Ovary (tissue), 9 donors: ENCODE measurements around the gene SDC3. TPM values are rescaled to one million over a fixed set of nuclear protein-coding genes. Genes with fewer than 3 reads are reported as not detected.

Source experiments
- DNase-seq, 5 donors: peaks; one replicate each; pipeline ENCODE4 v3.0.0-alpha.2; 2019 to 2020
- H3K27ac ChIP-seq, 2 donors: fragments of 200-600 bp; one replicate each; pipeline versions ENCODE4 v1.5.1 to v1.8.0; 2019 to 2022
- H3K27me3 ChIP-seq: fragments of 200-600 bp; one replicate; pipeline ENCODE4 v1.8.0; 2022
- H3K36me3 ChIP-seq: fragments of 200-600 bp; sonication (generic); one replicate; pipeline ENCODE4 v1.5.1; 2019
- H3K4me1 ChIP-seq: one replicate; pipeline ENCODE4 v1.8.1; 2013; ENCODE audit warnings: mild to moderate bottlenecking, moderate library complexity; ENCODE audit not compliant: insufficient read depth
- H3K4me3 ChIP-seq: fragments of 200-600 bp; sonication (generic); one replicate; pipeline ENCODE4 v1.5.1; 2017
- H3K9me3 ChIP-seq, 2 donors: fragments of 200-600 bp in 1 of 2; sonication (generic) in 1 of 2; one replicate each; pipeline versions ENCODE4 v1.5.1 to v1.8.1; 2013 to 2019; ENCODE audit warnings: mild to moderate bottlenecking in 1 of 2, moderate library complexity in 1 of 2
- CTCF ChIP-seq, 3 donors: fragments of 450-650 bp in 2 of 3; fragments of 200-600 bp in 1 of 3; IDR thresholded peaks; one replicate each; pipeline versions ENCODE4 v1.5.1 to v1.8.0; 2016 to 2022; ENCODE audit warnings: antibody characterized with exemption in 3 of 3, mild to moderate bottlenecking in 1 of 3
- EP300 ChIP-seq: sonication (generic); formaldehyde crosslinking; IDR thresholded peaks from one replicate; pipeline ENCODE4 v1.6.1; 2017; ENCODE audit warnings: antibody characterized with exemption
- POLR2A ChIP-seq: fragments of 450-650 bp; IDR thresholded peaks from one replicate; pipeline ENCODE4 v1.6.1; 2017; ENCODE audit warnings: antibody characterized with exemption, mild to moderate bottlenecking, moderate library complexity
- WGBS, 3 donors: extraction: QIAGEN DNeasy Blood & Tissue Kit in 1 of 3; methylation state at CpG; one replicate each; pipeline versions ENCODE4 v1.1.5 to v1.1.7; 2013 to 2017; 5-methylcytosine and 5-hydroxymethylcytosine counted together
- intact Hi-C, 4 donors: fragments of 100-400 bp; cut with DNase I; formaldehyde crosslinking; loops; one replicate each; pipeline versions ENCODE4 v1.11.0 to v1.15.1; 2022 to 2023
- polyA plus RNA-seq, 2 donors: library from polyadenylated mRNA; stranded (reverse); fragments of 200-250 nt in 1 of 2; fragments of 350-450 nt in 1 of 2; fragmentation: Illumina TruSeq in 1 of 2; extraction: RNeasy Lipid Tissue Mini Kit (QIAGEN cat#74804) in 1 of 2; gene quantifications; one replicate each; pipeline ENCODE4 v1.2.3, GENCODE V29; 2013 to 2014
- total RNA-seq, 7 donors: library from RNA; depleted of rRNA in 2 of 7; stranded (reverse); fragments of >200 nt in 2 of 7; fragmentation: NEBNext Ultra II Directional in 3 of 7; extraction: Animal tissue kit (Norgen Biotek cat#: 25700) in 3 of 7; gene quantifications; one replicate each; pipeline versions ENCODE4 v1.1.0 to v1.2.4, GENCODE V29; 2016 to 2023
- donor health status: DM: no; HTN: no; CAD: no; lungs with moderate emphysema.
- donor health status: DM: no; HTN: no; CAD: no.
- donor health status: Bipolar disorder and iron deficiency.
- donor health status: DM: yes; HTN: yes; CAD: no.
- donor health status: DM: no; HTN: no; CAD: no.
- donor health status: DM: yes; HTN: yes; CAD: no.

Gene SDC3
- total and polyA plus RNA-seq, 9 donors = 4.2 to 31.0 (median 23.0) TPM

- H3K27me3 ChIP-seq = no peaks in the 10 kb centered on the region
- no peak for DNase-seq
- H3K27ac ChIP-seq = no peak overlapping the region
- intact Hi-C loops = no loop called here
- TF ChIP-seq POLR2A (no peak), CTCF (IDR thresholded peaks at IDR 0.05) (no peak), EP300 (no peak)
- peaks cover under 1% of the 10 kb centered on the region for H3K4me1 ChIP-seq
- 54 to 68% (median 59%) methylated on average over 14 of the region's 14 CpGs for WGBS, 3 donors
- no peak overlapping the region for H3K4me3 ChIP-seq
- no peaks in the 10 kb centered on the region for H3K36me3 ChIP-seq
- no peaks in the 10 kb centered on the region for H3K9me3 ChIP-seq
These were observed 25.7 kb downstream of the SDC3 start for GRCh38 chr1:30882678-30883388.

- no peak for DNase-seq
- no peaks in the 10 kb centered on the region for H3K36me3 ChIP-seq
- WGBS, 3 donors = 82 to 85% (median 83%) methylated on average over 25 of the region's 25 CpGs
- intact Hi-C loops = no loop called here
- H3K4me1 ChIP-seq = no peaks in the 10 kb centered on the region
- TF ChIP-seq EP300 (no peak), CTCF (IDR thresholded peaks at IDR 0.05) (no peak), POLR2A (no peak)
- no peak overlapping the region for H3K4me3 ChIP-seq
- H3K27ac ChIP-seq = no peak overlapping the region
- H3K9me3 ChIP-seq = no peaks in the 10 kb centered on the region
- H3K27me3 ChIP-seq = no peaks in the 10 kb centered on the region
These were observed 27.0 kb downstream of the SDC3 start for GRCh38 chr1:30881319-30882181.

GRCh38 chr1:30880678-30881318 is 27.8 kb downstream of the SDC3 start:
- 77 to 82% (median 77%) methylated on average over 11 of the region's 11 CpGs for WGBS, 3 donors
- TF ChIP-seq EP300 = no peak
- intact Hi-C loops = no loop called here
- H3K27ac ChIP-seq = no peak overlapping the region
- no peak for DNase-seq
- no peaks in the 10 kb centered on the region for H3K36me3 ChIP-seq
- no peaks in the 10 kb centered on the region for H3K9me3 ChIP-seq
- no peak overlapping the region for H3K4me3 ChIP-seq
- H3K4me1 ChIP-seq = no peaks in the 10 kb centered on the region
- no peaks in the 10 kb centered on the region for H3K27me3 ChIP-seq

GRCh38 chr1:30879940-30880677 is 28.4 kb downstream of the SDC3 start:
- intact Hi-C loops = no loop called here
- WGBS, 3 donors = 71 to 80% (median 75%) methylated on average over 17 of the region's 17 CpGs
- DNase-seq = no peak
- Histone ChIP-seq H3K27me3 (no peaks in the 10 kb centered on the region), H3K4me1 (no peaks in the 10 kb centered on the region), H3K36me3 (no peaks in the 10 kb centered on the region), H3K9me3 (no peaks in the 10 kb centered on the region), H3K27ac (no peak overlapping the region), H3K4me3 (no peak overlapping the region)
- TF ChIP-seq CTCF (IDR thresholded peaks at IDR 0.05) (no peak), EP300 (no peak), POLR2A (no peak)
